Hair follicle dermal papilla cell (primary cell): Measurements from ENCODE around the gene RGCC. TPM values are rescaled to one million over a fixed set of nuclear protein-coding genes. Genes with fewer than 3 reads are reported as not detected.

ENCODE experiments used
- total RNA-seq: library from RNA; depleted of rRNA; stranded (reverse); fragments of >200 nt; gene quantifications from 2 replicates; pipeline ENCODE4 v1.2.3, GENCODE V29; 2012

Gene RGCC
- total RNA-seq = 56.2 and 151 TPM in 2 replicates

GRCh38 chr13:41456768-41457588 is at the start of gene RGCC:
RGCC (plus strand) TSS chr13:41457550; CDS start chr13:41457708, 158 bp downstream.

Other genes with a start within 250 kb of the RGCC start
- gene MTRF1, start 194.0 kb upstream of the RGCC start, total RNA-seq = 9.1 and 10.5 TPM in 2 replicates
- 9.6 and 13.8 TPM in 2 replicates for gene NAA16, start 146.3 kb upstream of the RGCC start, total RNA-seq